ENCODE results near the gene METTL25.

DNA sequence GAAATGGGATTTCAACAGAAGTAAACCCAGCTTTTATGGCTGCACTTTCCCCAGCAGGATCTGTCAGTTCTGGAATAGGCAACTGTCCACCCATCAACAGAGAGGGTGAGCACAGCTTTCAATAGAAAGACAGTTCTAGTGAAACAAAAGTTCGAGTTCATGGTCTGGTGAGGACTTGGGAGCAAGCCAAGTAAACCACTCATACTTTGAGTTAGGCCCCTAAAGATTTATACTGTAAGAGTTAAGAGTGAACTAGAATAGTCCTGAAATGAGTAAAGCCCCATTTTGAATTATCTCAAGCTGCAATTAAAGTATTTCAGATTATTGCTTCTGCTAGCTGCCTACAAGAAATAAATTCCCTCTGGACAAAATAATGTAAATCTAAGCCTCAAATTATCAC lies 82.6 kb downstream of the METTL25 start:
- TF ChIP-seq POLR2A (IDR thresholded peaks at IDR 0.05; ENCODE audit: low read length) (no peak), KDM1A (IDR thresholded peaks at IDR 0.05; ENCODE audit: low read depth) (no peak), FOSL2 (IDR thresholded peaks at IDR 0.05) (no peak), FOSL2 (CRISPR knock-in tag; IDR thresholded peaks at IDR 0.05) (no peak), MAFK (IDR thresholded peaks at IDR 0.05; ENCODE audit: partially characterized antibody) (no peak), CHD2 (IDR thresholded peaks at IDR 0.05; ENCODE audit: low read length, partially characterized antibody) (no peak), JUN (IDR thresholded peaks at IDR 0.05) (no peak), NFE2L2 (conservative IDR thresholded peaks at IDR 0.05; ENCODE audit: low read length) (no peak)
- TF ChIP-seq, protein P1, sequence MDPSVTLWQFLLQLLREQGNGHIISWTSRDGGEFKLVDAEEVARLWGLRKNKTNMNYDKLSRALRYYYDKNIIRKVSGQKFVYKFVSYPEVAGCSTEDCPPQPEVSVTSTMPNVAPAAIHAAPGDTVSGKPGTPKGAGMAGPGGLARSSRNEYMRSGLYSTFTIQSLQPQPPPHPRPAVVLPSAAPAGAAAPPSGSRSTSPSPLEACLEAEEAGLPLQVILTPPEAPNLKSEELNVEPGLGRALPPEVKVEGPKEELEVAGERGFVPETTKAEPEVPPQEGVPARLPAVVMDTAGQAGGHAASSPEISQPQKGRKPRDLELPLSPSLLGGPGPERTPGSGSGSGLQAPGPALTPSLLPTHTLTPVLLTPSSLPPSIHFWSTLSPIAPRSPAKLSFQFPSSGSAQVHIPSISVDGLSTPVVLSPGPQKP (IDR thresholded peaks at IDR 0.05; ENCODE audit: low read depth, low read length): no peak
- TF ChIP-seq, protein P2, sequence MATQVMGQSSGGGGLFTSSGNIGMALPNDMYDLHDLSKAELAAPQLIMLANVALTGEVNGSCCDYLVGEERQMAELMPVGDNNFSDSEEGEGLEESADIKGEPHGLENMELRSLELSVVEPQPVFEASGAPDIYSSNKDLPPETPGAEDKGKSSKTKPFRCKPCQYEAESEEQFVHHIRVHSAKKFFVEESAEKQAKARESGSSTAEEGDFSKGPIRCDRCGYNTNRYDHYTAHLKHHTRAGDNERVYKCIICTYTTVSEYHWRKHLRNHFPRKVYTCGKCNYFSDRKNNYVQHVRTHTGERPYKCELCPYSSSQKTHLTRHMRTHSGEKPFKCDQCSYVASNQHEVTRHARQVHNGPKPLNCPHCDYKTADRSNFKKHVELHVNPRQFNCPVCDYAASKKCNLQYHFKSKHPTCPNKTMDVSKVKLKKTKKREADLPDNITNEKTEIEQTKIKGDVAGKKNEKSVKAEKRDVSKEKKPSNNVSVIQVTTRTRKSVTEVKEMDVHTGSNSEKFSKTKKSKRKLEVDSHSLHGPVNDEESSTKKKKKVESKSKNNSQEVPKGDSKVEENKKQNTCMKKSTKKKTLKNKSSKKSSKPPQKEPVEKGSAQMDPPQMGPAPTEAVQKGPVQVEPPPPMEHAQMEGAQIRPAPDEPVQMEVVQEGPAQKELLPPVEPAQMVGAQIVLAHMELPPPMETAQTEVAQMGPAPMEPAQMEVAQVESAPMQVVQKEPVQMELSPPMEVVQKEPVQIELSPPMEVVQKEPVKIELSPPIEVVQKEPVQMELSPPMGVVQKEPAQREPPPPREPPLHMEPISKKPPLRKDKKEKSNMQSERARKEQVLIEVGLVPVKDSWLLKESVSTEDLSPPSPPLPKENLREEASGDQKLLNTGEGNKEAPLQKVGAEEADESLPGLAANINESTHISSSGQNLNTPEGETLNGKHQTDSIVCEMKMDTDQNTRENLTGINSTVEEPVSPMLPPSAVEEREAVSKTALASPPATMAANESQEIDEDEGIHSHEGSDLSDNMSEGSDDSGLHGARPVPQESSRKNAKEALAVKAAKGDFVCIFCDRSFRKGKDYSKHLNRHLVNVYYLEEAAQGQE (IDR thresholded peaks at IDR 0.05): no peak
- TF ChIP-seq, protein P3, sequence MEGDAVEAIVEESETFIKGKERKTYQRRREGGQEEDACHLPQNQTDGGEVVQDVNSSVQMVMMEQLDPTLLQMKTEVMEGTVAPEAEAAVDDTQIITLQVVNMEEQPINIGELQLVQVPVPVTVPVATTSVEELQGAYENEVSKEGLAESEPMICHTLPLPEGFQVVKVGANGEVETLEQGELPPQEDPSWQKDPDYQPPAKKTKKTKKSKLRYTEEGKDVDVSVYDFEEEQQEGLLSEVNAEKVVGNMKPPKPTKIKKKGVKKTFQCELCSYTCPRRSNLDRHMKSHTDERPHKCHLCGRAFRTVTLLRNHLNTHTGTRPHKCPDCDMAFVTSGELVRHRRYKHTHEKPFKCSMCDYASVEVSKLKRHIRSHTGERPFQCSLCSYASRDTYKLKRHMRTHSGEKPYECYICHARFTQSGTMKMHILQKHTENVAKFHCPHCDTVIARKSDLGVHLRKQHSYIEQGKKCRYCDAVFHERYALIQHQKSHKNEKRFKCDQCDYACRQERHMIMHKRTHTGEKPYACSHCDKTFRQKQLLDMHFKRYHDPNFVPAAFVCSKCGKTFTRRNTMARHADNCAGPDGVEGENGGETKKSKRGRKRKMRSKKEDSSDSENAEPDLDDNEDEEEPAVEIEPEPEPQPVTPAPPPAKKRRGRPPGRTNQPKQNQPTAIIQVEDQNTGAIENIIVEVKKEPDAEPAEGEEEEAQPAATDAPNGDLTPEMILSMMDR (IDR thresholded peaks at IDR 0.05): no peak

All from A549 (cell line).